ENCODE data around the gene CCT5. TPM values are rescaled to one million over a fixed set of nuclear protein-coding genes. Genes with fewer than 3 reads are reported as not detected.
A peak's percentile ranks its signal among the peaks of the same experiment; 100 is the strongest.

CCT5 gene
- polyA plus RNA-seq, 1 experiment = 374 TPM

- no peak for DNase-seq (ENCODE audit: low read depth)
- ChIA-PET CTCF (interaction anchor here (0.8 to 1.8 kb wide), 4 partner anchors 10 to 444 kb away, joined by 3 to 5 read pairs (median 4); no protein-coding TSS in a partner anchor), POLR2A (no interaction called here)
- Histone ChIP-seq H3K27me3 (ENCODE audit: control insufficient read depth, insufficient read depth, low read length) (no peaks in the 10 kb centered on the region), H3K4me3 (ENCODE audit: low read depth, low read length) (no peak overlapping the region), H3K36me3 (ENCODE audit: control insufficient read depth, insufficient read depth, low read length) (no peaks in the 10 kb centered on the region)
- no peak for TF ChIP-seq CTCF (IDR thresholded peaks at IDR 0.05; ENCODE audit: insufficient read depth, low read depth, low read length)
Measured at GRCh38 chr5:10219068-10219467, 31.0 kb upstream of the CCT5 start.

GRCh38 chr5:10220248-10220647, 29.8 kb upstream of the CCT5 start:
- peak; percentile 40 for TF ChIP-seq CTCF (IDR thresholded peaks at IDR 0.05; ENCODE audit: insufficient read depth, low read depth, low read length)
- Histone ChIP-seq H3K36me3 (ENCODE audit: control insufficient read depth, insufficient read depth, low read length) (no peaks in the 10 kb centered on the region), H3K27me3 (ENCODE audit: control insufficient read depth, insufficient read depth, low read length) (no peaks in the 10 kb centered on the region), H3K4me3 (ENCODE audit: low read depth, low read length) (no peak overlapping the region)
- DNase-seq (ENCODE audit: low read depth) = no peak
- POLR2A ChIA-PET = no interaction called here
- CTCF ChIA-PET = interaction anchor here (1.4 kb wide), 1 partner anchor 18 kb away, joined by 4 read pairs; no protein-coding TSS in a partner anchor

DNA sequence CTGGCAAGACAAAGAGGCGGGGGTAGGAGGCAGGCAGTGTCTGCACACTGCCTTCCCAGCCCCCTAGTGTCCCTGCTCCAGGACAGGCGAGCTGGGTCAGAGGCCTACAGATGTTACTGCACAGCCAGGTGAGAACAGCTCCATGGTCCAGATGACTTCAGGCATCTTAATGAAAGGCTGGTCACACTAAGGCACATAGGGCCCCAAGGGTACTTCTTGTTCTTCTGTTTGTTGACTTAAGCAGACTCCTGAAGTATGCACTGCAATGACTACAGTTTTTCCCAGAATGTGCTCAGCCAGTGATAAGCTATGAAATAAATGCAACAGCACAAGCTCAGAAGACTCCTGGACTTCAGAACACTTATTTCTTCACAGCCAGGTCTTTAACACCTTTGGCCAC, 27.8 kb upstream of the CCT5 start:
- Histone ChIP-seq H3K4me3 (ENCODE audit: low read depth, low read length) (no peak overlapping the region), H3K27me3 (ENCODE audit: control insufficient read depth, insufficient read depth, low read length) (no peaks in the 10 kb centered on the region), H3K36me3 (ENCODE audit: control insufficient read depth, insufficient read depth, low read length) (no peaks in the 10 kb centered on the region)
- TF ChIP-seq CTCF (IDR thresholded peaks at IDR 0.05; ENCODE audit: insufficient read depth, low read depth, low read length) = no peak
- no peak for DNase-seq (ENCODE audit: low read depth)
- CTCF ChIA-PET = no interaction called here
- POLR2A ChIA-PET = no interaction called here

DNA sequence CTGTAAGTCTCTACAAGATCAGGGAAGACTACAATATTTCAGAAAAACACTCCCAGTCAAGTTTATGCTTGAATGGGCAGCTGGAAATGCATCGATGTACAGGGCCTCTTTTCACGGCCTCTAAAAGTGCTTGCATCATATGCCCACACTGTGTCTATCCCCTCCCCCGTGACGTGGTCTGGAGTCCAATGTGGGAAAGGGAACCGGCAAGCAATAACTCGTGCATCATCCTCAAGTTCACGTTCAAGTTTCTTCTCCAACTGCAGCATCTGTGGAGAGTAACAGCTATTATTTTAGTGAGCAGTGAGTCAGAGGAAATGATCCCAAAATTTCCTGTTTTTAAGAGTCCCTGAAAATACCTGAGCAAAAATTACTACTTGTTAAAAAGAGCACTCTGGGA, 22.7 kb upstream of the CCT5 start:
- POLR2A ChIA-PET = no interaction called here
- Histone ChIP-seq H3K36me3 (ENCODE audit: control insufficient read depth, insufficient read depth, low read length) (no peaks in the 10 kb centered on the region), H3K27me3 (ENCODE audit: control insufficient read depth, insufficient read depth, low read length) (no peaks in the 10 kb centered on the region), H3K4me3 (ENCODE audit: low read depth, low read length) (no peak overlapping the region)
- CTCF ChIA-PET = interaction anchor here (0.7 to 1.2 kb wide), 4 partner anchors 11 to 94 kb away, joined by 3 read pairs; no protein-coding TSS in a partner anchor
- no peak for TF ChIP-seq CTCF (IDR thresholded peaks at IDR 0.05; ENCODE audit: insufficient read depth, low read depth, low read length)
- no peak for DNase-seq (ENCODE audit: low read depth)

DNA sequence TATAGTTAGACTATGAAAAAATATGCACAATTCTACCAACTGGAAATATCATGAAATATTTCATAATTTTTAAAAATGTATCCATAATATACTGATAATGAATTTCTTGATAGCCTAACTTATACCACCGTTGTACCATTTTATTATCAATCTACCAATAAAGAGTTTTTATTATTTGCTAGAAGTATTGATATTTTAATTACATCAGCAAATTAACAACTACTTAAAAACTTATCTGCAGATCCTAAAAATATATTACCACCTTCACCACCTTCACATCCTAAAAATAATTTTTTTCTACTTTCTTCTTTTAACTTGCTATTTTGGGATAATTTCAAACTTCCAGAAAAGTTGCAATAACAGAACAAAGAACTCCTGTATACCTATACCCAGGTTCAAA, 21.8 kb upstream of the CCT5 start:
- ChIA-PET CTCF (interaction anchor here (1.5 kb wide), 1 partner anchor 9 kb away, joined by 3 read pairs; no protein-coding TSS in a partner anchor), POLR2A (no interaction called here)
- DNase-seq (ENCODE audit: low read depth) = no peak
- no peak for TF ChIP-seq CTCF (IDR thresholded peaks at IDR 0.05; ENCODE audit: insufficient read depth, low read depth, low read length)
- Histone ChIP-seq H3K4me3 (ENCODE audit: low read depth, low read length) (no peak overlapping the region), H3K36me3 (ENCODE audit: control insufficient read depth, insufficient read depth, low read length) (no peaks in the 10 kb centered on the region), H3K27me3 (ENCODE audit: control insufficient read depth, insufficient read depth, low read length) (no peaks in the 10 kb centered on the region)
